Measurements from ENCODE around the gene MYO1H.
"Not testable (repeated sequence)": the region's sequence is repeated elsewhere in the genome, so short reads cannot be mapped to it uniquely, and the experiment has no call there.

Gene MYO1H

DNA sequence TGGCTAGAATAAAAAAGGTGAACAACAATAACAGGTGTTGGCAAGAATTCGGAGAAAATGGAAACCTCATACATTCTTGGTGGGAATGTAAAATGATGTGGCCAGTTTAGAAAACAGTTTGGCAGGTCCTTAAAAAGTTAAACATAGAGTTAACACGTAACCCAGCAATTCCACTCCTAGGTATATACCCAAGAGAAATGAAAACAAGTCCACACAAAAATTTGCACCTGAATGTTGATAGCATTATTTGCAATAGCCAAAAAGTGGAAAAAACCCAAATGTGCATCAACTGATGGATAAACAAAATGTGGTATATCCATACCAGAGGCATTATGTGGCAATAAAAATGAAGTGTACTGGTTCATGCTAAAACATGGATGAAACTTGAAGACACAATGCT is 2.3 kb upstream of the MYO1H start:
- no peak for DNase-seq

- peak; percentile 44 for DNase-seq
These were observed 780 bp upstream of the MYO1H start for GRCh38 chr12:109346920-109347319.

GRCh38 chr12:109352184-109352583 is 4.5 kb downstream of the MYO1H start:
- DNase-seq, result no peak

GRCh38 chr12:109356577-109356976 is 8.9 kb downstream of the MYO1H start:
- DNase-seq, result no peak

GRCh38 chr12:109357032-109357431 is 9.3 kb downstream of the MYO1H start:
- DNase-seq, result no peak

DNA sequence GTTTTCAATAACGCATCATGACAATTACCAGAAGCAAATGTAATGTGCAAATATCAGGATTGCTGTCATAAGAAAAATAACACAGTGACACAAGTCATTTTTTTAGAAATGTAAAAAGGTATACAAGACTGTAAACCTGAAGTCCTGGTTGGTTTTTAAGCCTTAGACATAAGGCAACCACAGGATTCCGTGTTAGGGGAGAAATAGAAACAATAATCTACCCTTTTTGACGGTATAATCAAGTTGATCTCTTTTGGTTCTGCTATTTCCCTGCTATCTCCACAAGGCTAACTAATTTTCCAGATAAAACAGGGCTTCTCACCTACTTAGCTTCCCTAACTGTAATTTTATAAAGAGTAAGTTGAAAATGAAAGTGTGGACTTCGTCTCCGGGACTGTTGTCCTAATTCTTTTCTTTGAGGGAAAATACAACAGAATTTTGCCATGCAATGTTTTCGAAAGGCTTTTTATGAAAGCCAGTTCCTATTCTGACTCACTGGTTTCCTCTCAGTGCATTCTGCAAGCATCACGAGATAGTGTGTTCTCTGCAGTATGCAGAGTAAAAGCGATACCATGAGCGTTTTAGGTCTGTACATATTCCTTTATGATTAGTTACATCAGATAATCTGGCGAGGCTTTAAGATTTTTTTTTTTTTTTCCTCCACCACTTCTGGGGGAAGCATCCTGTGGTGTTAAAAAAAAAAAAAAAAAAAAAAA is 10.6 kb downstream of the MYO1H start:
- peak; percentile 91 for DNase-seq

DNA sequence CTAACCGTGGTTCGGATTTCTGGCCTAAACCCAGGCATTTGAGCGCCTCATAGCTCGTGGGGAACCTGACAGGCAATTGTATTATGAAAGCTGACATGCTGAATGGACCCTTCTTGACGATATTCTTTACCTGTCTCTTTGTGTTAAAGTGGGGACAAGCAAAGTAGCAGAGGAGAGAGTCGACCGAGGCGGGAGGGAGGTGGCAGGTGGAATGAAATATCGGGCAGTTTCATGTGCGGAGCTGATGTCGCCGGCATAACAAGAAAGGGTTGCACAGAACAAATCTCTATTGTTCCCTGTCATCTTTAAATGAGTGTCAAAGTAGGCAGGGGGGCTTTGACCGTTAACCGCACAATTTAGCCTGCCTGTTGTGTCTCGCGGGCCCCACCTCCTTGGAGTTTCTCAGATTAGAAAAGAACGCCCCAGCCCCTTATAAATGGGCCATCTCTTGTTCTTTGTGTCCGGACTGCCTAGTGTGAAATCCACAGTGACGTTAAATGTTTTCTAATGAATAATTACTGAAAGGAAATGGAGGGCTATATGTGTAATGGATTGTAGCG is 11.5 kb downstream of the MYO1H start:
- DNase-seq, result no peak

DNA sequence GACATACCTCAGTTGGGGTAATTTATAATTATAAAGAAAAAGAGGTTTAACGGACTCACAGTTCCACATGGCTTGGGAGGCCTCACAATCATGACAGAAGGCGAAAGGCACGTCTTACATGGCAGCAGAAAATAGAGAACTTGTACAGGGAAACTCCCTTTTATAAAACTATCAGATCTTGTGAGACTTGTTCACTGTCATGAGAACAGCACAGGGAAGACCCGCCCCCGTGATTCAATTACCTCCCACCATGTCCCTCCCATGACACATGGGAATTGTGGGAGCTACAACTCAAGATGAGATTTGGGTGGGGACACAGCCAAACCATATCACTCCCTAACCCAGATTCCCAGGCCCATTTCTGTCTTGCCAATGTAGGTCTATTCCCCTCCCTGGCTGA is 22.1 kb downstream of the MYO1H start:
- no peak for DNase-seq

GRCh38 chr12:109377139-109377685 is 29.5 kb downstream of the MYO1H start:
- no peak for DNase-seq

- DNase-seq, result no peak
These were observed 30.9 kb downstream of the MYO1H start for GRCh38 chr12:109378569-109378968.

DNA sequence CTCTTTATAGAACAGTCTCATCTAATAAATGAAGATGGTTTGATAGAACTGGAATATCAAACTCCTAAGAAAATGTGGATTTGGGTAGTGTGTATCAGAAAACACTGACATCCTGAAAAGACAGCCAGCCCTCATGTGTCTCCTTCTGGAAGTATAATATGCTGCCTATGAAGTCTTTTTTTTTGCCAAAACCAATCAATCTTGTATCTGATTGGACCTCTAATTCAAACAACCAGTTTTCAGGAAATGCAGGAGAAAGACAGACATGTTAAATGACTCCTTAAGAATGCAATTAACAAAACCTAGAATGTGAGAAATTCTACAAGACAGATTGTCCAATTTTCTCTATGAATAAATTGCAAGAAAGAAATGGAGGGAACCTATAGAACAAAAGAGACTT is 34.3 kb downstream of the MYO1H start:
- DNase-seq, result no peak

GRCh38 chr12:109383240-109383639 is 35.5 kb downstream of the MYO1H start:
- no peak for DNase-seq

- DNase-seq, result peak; percentile 40
These were observed 37.8 kb downstream of the MYO1H start for GRCh38 chr12:109385339-109386058.

- DNase-seq, result no peak
These were observed 38.3 kb downstream of the MYO1H start for GRCh38 chr12:109386059-109386433.

DNA sequence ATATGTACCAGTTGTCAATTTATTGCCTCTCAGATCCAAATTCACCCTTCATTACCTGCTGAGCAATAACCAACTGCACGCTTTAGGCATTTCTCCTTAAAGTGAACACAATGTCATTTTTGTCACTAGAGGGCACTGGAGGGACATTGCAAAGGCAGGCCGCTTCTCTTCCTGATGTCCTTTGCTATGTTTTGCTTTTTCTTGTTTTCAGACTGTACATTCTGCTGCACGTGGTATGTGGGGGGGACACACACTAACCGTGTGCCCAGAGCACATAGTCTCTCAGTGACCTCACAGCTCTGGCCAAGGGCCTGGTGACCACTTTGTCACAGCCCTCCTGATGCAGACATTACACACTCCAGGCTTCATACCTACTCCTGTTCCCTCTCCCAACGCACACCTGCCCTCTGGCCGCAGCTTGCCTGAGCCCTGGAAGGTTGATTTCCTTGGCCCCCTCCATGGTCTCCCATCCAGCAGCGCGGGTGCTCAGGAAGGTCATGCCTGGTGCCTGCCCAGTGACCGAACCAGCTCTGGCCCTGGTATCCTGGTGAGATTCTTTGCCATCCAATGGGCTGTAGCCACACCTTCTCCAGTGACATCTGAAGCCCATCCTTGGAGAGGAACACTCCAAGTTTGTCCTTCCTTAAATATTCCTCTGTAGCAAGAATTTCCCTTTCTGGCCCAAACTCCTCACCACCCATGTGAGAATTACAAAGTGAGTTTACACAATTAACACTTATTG is 39.9 kb downstream of the MYO1H start:
- peak; percentile 50 for DNase-seq

- DNase-seq, result no peak
These were observed 40.5 kb downstream of the MYO1H start for GRCh38 chr12:109388167-109388563.

GRCh38 chr12:109389146-109389545 is 41.4 kb downstream of the MYO1H start:
- peak; percentile 6 for DNase-seq

GRCh38 chr12:109393437-109394345 is 46.0 kb downstream of the MYO1H start:
- DNase-seq, result peak; percentile 66

- no peak for DNase-seq
These were observed 47.2 kb downstream of the MYO1H start for GRCh38 chr12:109394891-109395290.

DNA sequence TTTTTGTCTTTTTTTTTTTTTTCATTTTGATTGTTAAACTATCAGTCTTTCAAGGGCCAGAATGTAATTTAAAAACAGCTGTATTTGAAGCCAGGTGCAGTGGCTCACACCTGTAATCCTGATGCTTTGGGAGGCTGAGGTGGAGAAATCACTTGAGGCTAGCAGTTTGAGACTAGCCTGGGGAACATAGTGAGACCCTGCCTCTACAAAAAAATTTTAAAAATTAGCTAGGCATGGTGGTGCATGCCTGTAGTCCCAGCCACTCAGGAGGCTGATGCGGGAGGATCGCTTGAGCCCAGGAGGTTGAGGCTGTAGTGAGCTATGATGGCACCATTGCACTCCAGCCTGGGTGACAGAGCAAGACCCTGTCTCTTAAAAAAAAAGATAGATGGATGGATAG is 57.1 kb downstream of the MYO1H start:
- not testable (repeated sequence) for DNase-seq

DNA sequence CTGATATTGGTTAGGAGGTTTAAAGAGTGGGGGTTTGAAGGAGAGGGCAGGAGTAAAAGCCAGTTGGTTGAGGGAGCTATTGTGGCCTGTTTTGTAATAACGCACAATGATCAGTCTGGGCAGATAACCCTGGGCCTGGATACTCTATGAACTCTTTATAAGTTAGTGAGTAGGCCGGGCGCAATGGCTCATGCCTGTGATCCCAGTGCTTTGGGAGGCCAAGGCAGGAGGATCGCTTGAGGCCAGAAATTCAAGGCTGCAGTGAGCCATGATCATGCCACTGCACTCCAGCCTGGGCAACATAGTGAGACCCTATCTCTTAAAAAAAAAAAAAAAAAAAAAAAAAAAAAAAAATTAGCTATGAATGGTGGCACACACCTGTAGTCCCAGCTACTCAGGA is 58.4 kb downstream of the MYO1H start:
- not testable (repeated sequence) for DNase-seq

DNA sequence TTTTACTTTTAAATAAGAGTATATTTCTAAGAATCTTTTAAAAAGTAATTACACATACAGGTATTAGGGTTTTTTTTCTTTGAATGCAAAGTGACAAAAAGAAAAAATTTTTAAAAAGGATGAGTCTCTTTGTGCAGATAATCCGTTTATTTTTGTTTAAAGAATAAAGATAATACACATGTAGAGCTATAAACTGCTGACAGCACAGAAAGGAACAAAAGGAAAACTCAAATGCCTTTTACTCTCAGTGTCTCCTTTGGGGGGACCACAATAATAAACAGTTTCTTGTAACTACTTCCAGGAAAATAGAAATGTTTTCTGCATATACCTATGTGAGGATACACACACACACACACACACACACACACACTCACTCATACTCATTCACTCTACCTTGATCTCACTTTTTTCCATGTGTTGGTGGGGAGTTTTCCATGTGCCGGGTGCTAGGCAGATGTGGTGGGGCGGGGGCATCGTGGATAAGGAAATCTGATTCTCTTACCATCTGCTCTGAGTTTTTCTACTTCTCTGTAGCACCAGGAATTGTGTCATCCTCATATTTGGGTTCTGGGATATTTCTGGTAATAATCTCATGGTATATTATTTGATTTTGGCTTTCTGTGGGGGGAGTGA is 71.3 kb downstream of the MYO1H start:
- no peak for DNase-seq
